HG02610 (cell line): Measurements from ENCODE around the gene PDZD7.

Experiments
- ATAC-seq: cut with Tn5 transposase; IDR thresholded peaks from one replicate; pipeline ENCODE4 v1.9.1; 2021; ENCODE audit warnings: mild to moderate bottlenecking, moderate library complexity; ENCODE audit not compliant: unreplicated experiment

Gene PDZD7

GRCh38 chr10:101031128-101031795, at the start of gene PDZD7, which contains the start of gene SFXN3:
PDZD7 (minus strand) TSS chr10:101031129; CDS start chr10:101030219, 910 bp downstream.
SFXN3 (plus strand) TSS chr10:101031234; CDS start chr10:101034695, 3,461 bp downstream.
- peak; percentile 92 for ATAC-seq

- no peak for ATAC-seq
Observed at GRCh38 chr10:101079874-101080273, 48.9 kb upstream of the PDZD7 start.

- no peak for ATAC-seq
Observed at GRCh38 chr10:101076630-101077029, 45.7 kb upstream of the PDZD7 start.

DNA sequence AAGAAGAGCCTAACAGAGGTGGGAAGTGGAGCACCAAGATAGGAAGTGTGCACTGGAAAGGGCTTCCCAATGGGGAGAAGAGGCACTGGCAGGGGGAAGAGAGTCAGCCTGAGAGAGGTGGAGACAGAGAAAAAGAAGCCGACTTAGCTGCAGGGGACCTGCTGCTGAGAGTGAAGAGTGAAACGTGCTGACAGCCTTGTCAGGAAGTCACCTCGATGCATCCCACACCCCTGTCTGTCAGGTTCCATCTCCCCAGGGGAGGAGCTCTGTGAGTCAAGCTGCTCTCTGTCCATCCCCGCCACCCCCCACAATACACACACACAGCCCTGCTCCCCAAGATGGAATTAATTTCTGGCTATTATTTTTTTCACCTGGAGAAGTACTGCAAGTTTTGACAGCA, 44.8 kb upstream of the PDZD7 start:
- ATAC-seq, result no peak

DNA sequence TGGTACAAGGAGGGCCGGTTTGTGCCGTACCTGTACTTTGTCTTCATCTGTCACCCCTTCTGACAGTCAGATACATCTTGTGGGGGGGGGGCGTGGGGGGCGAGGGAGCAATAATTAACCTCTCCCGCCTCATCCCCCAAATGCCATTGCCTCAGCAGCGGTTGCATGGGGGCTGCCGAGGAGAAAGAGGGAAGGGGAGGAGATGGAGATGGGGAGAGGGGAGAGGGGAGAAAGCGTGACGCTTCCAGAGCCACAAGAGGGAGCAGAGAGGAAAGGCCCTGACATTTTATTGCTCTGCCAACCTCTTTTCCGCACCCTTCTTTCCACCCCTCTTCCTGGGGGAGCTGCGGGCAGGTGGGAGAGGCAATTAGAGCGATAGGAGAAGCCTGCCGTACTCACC, 42.7 kb upstream of the PDZD7 start:
- no peak for ATAC-seq

GRCh38 chr10:101072923-101073322, 42.0 kb upstream of the PDZD7 start:
- no peak for ATAC-seq

GRCh38 chr10:101071885-101072433, 41.0 kb upstream of the PDZD7 start:
- ATAC-seq, result no peak

DNA sequence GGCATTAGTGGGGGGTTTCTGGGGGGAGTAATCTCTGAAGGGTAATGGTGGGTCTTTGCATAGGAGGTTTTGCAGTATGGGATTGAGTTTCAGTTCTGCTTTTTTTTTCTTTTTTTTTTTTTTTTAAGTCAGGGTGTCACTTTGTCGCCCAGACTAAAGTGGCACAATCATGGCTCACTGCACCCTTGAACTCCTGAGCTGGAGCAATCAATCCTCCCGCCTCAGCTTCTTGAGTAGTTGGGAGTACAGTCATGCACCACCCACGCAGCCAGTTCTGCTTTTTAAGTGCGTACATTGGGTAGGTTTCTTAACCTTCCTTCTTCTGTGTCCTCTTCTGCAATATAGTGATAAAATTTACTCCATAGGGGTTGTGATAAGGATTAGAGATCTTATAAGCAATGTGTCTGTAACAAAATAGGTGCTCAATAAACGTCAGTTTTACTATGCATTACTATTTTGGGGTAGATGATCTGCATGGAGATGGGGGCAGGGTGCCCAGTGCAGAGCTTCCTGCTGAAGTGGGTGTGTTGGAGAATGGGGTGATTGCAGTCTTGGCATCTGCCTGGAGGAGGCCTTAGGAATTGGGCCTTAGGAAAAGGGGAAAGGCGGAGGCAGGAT, 40.4 kb upstream of the PDZD7 start:
- ATAC-seq, result no peak

GRCh38 chr10:101070098-101070497, 39.2 kb upstream of the PDZD7 start:
- no peak for ATAC-seq

DNA sequence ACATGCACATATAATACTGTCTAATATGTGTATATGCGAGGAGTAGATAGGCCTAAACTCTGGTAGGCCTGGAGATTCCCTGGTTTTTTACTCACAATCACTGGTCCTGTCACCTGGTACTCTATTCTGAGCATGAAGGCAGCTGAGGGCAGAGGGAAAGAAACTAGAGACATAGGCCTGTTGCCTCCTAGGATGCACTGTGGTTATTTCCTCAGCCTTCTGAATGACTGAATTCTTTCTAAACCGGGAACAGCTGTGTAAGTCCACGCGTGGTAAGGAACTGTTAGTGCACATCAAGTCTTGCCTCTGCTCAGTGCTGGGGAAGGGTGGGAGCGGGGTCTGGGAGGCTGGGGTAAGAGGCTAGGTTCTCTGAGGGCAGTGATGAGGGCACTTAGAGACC, 38.5 kb upstream of the PDZD7 start:
- no peak for ATAC-seq

GRCh38 chr10:101067356-101068083, 36.6 kb upstream of the PDZD7 start:
- no peak for ATAC-seq

- no peak for ATAC-seq
Observed at GRCh38 chr10:101066896-101067355, 36.0 kb upstream of the PDZD7 start.

GRCh38 chr10:101066146-101066895, 35.4 kb upstream of the PDZD7 start:
- peak; percentile 38 for ATAC-seq

- ATAC-seq, result no peak
Observed at GRCh38 chr10:101065481-101066145, 34.7 kb upstream of the PDZD7 start.

- no peak for ATAC-seq
Observed at GRCh38 chr10:101064415-101065030, 33.6 kb upstream of the PDZD7 start.

DNA sequence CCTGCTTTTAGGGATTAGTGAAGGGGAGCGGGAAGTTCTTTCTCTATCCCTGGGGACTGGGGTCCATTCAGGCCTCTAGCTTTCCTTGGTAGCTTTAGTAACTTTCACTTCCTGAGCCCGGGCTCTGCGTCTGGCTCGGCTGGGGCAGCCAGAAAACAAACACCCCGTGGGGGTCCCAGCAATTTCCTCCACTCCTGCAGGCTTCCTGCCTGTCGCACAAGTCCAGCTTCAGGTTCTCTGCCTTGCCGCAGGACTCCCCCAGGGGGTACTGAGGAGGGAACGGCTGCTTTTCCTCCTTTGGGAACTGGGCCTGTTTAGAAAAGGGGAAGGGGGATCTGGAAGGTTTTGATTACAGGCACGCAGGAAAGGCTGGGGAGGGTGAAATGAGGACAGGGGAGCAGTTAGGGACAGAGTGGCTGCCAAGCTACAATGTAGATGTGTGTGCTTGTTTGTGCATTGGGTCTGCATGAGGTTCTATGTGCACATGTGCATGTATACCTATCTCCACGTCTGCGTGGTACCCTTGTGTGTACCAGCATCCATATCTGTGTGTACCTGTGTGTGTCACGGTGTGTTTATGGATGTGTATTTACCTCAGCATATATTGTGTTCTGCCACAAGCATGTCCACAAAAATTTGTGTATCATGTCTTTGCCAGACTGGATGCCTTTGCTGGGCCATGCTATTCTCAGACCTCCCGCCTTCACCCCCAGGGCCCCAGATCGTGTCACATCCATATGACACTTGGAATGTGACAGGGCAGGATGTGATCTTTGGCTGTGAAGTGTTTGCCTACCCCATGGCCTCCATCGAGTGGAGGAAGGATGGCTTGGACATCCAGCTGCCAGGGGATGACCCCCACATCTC, 32.9 kb upstream of the PDZD7 start:
- ATAC-seq, result no peak

DNA sequence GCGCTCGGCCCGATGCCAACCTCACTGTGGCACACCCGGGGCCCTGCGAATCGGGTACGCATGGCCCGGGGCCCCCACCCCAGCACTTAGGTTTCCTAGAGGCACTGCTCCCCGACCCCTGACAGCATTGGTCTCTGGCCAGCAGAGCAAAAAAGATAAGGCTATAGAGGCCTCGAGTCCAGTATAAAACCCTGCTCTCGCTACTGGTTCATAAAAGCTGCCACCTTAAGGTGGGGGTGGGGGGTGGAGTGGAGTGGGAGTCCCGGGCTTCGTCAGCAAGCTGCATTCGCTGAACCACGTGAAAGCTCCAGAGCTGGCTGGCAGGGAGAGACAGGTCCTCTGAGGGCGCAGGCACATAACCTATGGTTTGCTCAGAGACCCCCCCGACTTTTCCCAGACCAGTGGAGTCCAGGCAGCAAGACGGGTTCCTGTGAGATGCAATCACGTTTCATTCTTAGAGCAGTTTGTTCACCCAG, 32.2 kb upstream of the PDZD7 start:
- no peak for ATAC-seq

DNA sequence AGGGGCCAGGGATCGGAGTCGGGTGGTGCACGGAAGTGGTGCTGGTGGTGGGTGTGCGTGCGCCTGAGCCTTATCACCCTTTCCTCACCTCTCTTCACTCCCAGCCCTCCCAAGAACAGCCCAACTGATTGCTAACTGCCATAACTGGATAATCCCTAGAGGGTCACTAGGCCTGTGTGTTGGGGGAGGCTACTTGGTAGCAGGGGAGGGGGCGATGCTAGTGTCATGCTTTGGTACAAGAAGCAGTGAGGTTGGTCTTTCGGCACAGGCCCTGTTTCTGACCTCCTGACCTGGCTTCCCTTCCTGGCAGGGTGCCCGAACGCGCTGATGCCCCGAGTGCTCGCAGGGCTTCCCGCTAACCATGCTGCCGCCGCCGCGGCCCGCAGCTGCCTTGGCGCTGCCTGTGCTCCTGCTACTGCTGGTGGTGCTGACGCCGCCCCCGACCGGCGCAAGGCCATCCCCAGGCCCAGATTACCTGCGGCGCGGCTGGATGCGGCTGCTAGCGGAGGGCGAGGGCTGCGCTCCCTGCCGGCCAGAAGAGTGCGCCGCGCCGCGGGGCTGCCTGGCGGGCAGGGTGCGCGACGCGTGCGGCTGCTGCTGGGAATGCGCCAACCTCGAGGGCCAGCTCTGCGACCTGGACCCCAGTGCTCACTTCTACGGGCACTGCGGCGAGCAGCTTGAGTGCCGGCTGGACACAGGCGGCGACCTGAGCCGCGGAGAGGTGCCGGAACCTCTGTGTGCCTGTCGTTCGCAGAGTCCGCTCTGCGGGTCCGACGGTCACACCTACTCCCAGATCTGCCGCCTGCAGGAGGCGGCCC, 31.5 kb upstream of the PDZD7 start:
- ATAC-seq, result peak; percentile 27
